HG02870 (cell line): ENCODE data around the gene GPD1.
"Not testable (repeated sequence)": the region's sequence is repeated elsewhere in the genome, so short reads cannot be mapped to it uniquely, and the experiment has no call there.

ENCODE experiments used
- ATAC-seq: cut with Tn5 transposase; IDR thresholded peaks from one replicate; pipeline ENCODE4 v1.9.1; 2021; ENCODE audit warnings: mild to moderate bottlenecking, moderate library complexity; ENCODE audit not compliant: unreplicated experiment

The GPD1 gene

GRCh38 chr12:50120521-50120920, 16.7 kb downstream of the GPD1 start:
- no peak for ATAC-seq

GRCh38 chr12:50120953-50121352, 17.1 kb downstream of the GPD1 start:
- ATAC-seq = no peak

- no peak for ATAC-seq
Observed at GRCh38 chr12:50121641-50122040, 17.8 kb downstream of the GPD1 start.

GRCh38 chr12:50123203-50123602, 19.4 kb downstream of the GPD1 start:
- ATAC-seq = no peak

DNA sequence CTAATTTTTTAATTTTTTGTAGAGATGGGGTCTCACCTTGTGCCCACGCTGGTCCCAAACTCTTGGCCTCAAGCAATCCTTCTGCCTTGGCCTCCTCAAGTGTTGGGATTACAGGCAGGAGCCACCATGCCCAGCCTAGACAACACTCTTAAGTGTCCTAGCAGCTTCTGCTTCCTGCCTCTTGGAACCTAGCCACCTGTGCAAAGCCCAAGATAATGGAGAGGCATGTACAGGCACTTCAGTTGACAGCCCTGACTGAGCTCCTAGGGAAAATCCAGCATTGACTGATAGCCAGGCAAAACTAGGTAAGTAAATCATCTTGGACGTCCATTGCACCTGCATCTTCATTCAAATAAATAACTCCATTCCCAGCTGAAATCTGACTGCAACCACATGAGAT, 23.7 kb downstream of the GPD1 start:
- ATAC-seq = no peak

DNA sequence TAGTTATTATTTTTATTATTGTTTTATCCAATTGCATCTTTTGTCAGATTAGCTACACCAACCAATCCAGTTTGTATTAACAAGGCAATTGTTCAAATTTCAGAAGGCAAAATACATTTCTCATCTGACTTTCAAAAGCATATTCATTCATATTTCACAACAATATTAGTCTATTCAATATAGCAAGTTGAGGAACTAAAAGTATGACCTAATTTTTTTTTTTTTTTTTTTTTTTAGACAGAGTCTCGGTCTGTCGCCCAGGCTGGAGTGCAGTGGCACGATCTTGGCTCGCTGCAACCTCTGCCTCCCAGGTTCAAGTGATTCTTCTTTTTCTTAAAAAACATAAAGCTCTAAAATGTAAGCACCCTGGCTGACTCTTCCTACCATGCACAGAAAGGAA, 25.5 kb downstream of the GPD1 start:
- no peak for ATAC-seq

GRCh38 chr12:50132505-50133135, 28.8 kb downstream of the GPD1 start:
- ATAC-seq = no peak

GRCh38 chr12:50142993-50143392, 39.2 kb downstream of the GPD1 start:
- ATAC-seq = no peak

GRCh38 chr12:50145439-50145838, 41.6 kb downstream of the GPD1 start:
- no peak for ATAC-seq

GRCh38 chr12:50147281-50147680, 43.5 kb downstream of the GPD1 start:
- ATAC-seq = no peak

- not testable (repeated sequence) for ATAC-seq
Observed at GRCh38 chr12:50148011-50148410, 44.2 kb downstream of the GPD1 start.

GRCh38 chr12:50149311-50149710, 45.5 kb downstream of the GPD1 start:
- ATAC-seq = no peak

DNA sequence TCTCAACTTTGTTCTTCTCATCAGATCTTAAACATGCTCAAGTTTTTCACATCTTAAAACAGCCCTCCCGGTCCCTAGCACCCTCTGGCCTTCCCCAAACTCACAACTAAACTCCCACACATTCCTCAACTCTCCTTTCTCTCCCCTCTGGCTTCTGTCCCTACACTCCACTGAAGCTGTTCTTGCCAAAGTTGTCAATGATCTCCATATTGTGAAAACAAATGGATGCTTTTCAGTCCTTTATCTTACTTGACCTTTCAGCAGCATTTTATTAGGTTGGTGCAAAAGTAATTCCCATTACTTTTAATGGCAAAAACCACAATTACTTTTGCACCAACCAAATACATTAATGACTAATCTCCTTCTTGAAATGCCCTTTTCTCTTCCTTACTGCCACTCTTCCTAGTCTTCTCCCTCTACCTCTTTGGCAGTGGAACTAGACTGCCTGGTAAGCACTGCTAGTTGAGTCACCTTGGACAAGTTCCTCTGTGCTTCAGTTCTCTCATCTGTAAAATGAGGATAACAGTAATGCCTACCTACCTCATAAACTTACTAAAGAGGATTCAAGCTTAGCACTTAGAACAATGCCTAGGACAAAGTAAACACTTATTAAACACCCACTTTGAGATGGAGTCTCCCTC, 47.4 kb downstream of the GPD1 start:
- ATAC-seq = no peak

GRCh38 chr12:50154947-50155346, 51.1 kb downstream of the GPD1 start:
- not testable (repeated sequence) for ATAC-seq

GRCh38 chr12:50156641-50157040, 52.8 kb downstream of the GPD1 start:
- ATAC-seq = no peak

GRCh38 chr12:50157259-50157658, 53.5 kb downstream of the GPD1 start:
- no peak for ATAC-seq

DNA sequence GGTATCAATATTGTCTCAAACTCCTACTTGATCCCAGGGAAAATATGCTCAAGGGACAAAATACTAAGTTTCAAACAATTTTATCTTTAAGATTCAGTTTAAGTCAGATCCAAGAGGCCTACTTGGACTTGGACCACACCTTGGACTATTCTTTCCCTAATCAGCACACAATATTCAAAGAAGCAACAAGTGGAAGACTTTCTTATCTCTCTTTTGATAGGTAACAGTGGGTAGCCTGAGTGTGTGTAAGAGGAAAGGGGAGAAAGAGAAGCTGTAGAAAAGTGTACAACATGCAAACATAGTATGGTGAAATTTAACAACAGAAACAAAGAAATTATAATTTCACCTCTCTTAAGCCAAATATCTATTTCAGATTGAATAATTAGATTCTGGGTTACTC, 56.8 kb downstream of the GPD1 start:
- no peak for ATAC-seq
